SU-DHL-6 (cell line): Measurements from ENCODE around the gene CAMK4.

Experiments
- H2AFZ ChIP-seq: fragments of 200-600 bp; sonication (generic); 2 replicates; pipeline ENCODE4 v1.6.1; 2014; ENCODE audit warnings: low read depth, mild to moderate bottlenecking, moderate library complexity, mixed read lengths, antibody characterized with exemption, low read length; ENCODE audit not compliant: severe bottlenecking
- H3F3A ChIP-seq: fragments of 200-600 bp; shearing (Covaris generic); 2 replicates; pipeline ENCODE4 v1.6.0; 2016; ENCODE audit warnings: antibody characterized with exemption, mild to moderate bottlenecking; ENCODE audit not compliant: insufficient read depth
- H3K27ac ChIP-seq: fragments of 200-600 bp; sonication (generic); 2 replicates; pipeline ENCODE4 v1.5.1; 2016; ENCODE audit warnings: low read depth, mild to moderate bottlenecking, low read length, moderate library complexity, mixed read lengths
- H3K27me3 ChIP-seq: fragments of 200-600 bp; sonication (generic), shearing (Covaris generic); 2 replicates; pipeline ENCODE4 v1.6.0; 2014; ENCODE audit warnings: mild to moderate bottlenecking, low read length
- H3K36me3 ChIP-seq: fragments of 200-600 bp; sonication (generic); 2 replicates; pipeline ENCODE4 v1.6.1; 2014; ENCODE audit warnings: mild to moderate bottlenecking, low read length, mixed read lengths
- H3K4me2 ChIP-seq: fragments of 300-600, 200-600 bp; shearing (Covaris generic), sonication (generic); 2 replicates; pipeline ENCODE4 v1.6.0; 2014; ENCODE audit warnings: low read length, low read depth, mild to moderate bottlenecking; ENCODE audit not compliant: poor library complexity, severe bottlenecking
- H3K4me3 ChIP-seq: fragments of 200-600 bp; sonication (generic); 2 replicates; pipeline ENCODE4 v1.5.1; 2014; ENCODE audit warnings: antibody characterized with exemption, low read length, mild to moderate bottlenecking, mixed read lengths; ENCODE audit not compliant: insufficient read depth, poor library complexity, severe bottlenecking
- H3K79me2 ChIP-seq: fragments of 200-600 bp; sonication (generic); 2 replicates; pipeline ENCODE4 v1.6.1; 2014; ENCODE audit warnings: mild to moderate bottlenecking, low read length, moderate library complexity; ENCODE audit not compliant: insufficient read depth
- H3K9ac ChIP-seq: fragments of 200-600 bp; sonication (generic); 2 replicates; pipeline ENCODE4 v1.7.0; 2014; ENCODE audit warnings: mild to moderate bottlenecking, low read length
- H3K9me2 ChIP-seq: fragments of 200-600 bp; sonication (generic); replicated peaks from 2 replicates; pipeline ENCODE4 v1.6.1; 2014; ENCODE audit warnings: low read length; ENCODE audit not compliant: insufficient read depth
- H3K9me3 ChIP-seq: fragments of 200-600 bp; sonication (generic); 2 replicates; pipeline ENCODE4 v1.6.1; 2014; ENCODE audit warnings: low read length, mixed read lengths; ENCODE audit not compliant: insufficient read depth
- H4K20me1 ChIP-seq: fragments of 200-600 bp; sonication (generic); 2 replicates; pipeline ENCODE4 v1.6.1; 2014; ENCODE audit warnings: low read depth, mild to moderate bottlenecking, antibody characterized with exemption, low read length, moderate library complexity, mixed read lengths
- CTCF ChIP-seq: fragments of 200-600 bp; sonication (generic); IDR thresholded peaks from one replicate; pipeline ENCODE4 v1.5.1; 2017; ENCODE audit warnings: antibody characterized with exemption, mild to moderate bottlenecking, low read length, moderate library complexity; ENCODE audit not compliant: insufficient read depth, poor library complexity, severe bottlenecking
- EZH2phosphoT487 ChIP-seq: fragments of 200-600 bp; sonication (generic), shearing (Covaris generic); conservative IDR thresholded peaks from 2 replicates; pipeline ENCODE4 v1.6.1; 2018; ENCODE audit warnings: mild to moderate bottlenecking, antibody characterized with exemption, low read length, moderate library complexity, mixed read lengths

The CAMK4 gene

DNA sequence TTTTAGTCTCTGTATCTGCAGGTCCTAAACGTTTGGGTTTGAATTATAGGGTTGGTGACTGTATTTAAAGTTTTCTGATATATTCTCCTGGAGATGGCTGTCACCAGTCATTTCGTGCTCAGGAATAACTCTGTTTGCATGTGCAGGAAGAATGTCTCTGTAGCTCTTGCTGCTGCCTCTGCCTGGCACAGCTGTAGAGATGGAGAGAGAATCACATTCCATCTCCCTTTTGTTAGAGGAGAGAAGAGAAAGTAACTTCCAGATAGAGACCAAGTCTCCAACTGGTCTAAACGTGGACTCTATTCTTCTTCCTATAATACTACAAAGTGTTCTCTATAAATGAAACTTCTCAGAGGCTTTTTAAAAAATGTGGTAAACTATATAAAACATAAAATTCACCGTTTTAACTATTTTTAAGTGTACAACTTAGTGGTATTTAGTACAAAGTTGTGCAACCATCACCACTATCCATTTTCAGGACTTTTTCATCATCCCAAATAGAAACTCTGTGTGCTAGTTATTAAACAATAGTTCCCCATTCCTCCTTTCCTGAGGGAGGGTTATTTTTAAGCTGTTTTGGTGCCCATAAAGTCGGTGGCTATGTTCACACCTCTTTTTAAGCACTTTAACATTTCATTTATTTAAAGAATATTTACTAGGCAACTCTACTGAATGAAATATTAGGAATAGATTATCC, 308.9 kb downstream of the CAMK4 start:
- Histone ChIP-seq H3K4me2 (no peak overlapping the region), H3K4me3 (no peak overlapping the region), H3K79me2 (no peaks in the 10 kb centered on the region), H3K9me3 (no peaks in the 10 kb centered on the region), H3K27me3 (no peaks in the 10 kb centered on the region), H3K9me2 (no peaks in the 10 kb centered on the region), H3K36me3 (no peaks in the 10 kb centered on the region), H2AFZ (no peak overlapping the region), H3F3A (no peaks in the 10 kb centered on the region), H4K20me1 (no peaks in the 10 kb centered on the region), H3K27ac (no peak overlapping the region), H3K9ac (no peak overlapping the region)
- TF ChIP-seq EZH2phosphoT487, result no peak
- no peak for TF ChIP-seq CTCF

DNA sequence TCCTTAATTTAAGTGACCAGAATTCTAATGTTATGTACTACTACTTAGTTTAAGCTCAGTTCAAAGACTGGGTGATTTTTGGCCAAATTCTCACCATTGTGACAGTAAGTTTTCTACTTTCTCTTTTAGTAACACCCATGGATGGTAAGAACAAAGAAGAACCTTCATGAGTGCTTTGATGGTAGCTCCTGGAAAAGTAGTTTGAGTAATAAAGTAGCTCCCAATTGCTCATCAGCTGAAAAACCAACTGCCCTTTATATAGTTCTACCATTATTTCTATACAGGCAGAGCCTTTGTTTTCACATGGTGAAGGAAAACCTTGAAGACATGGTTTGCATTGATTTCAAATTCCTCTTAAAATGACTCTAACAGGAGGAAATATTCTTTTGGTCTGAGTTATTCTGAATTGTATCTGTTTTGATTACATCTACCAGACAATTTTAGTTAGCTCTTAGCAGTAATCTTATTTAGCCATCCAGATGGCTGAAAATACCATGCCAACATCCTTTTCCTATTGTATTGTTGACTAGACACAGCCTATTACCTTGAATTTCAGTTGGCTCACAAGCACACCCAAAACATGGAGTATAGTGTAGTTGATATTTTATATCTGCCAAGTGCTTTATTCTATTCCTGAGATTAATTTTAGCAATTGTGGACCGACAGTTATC, 311.8 kb downstream of the CAMK4 start:
- Histone ChIP-seq H3F3A (no peaks in the 10 kb centered on the region), H3K27me3 (no peaks in the 10 kb centered on the region), H2AFZ (no peak overlapping the region), H3K9ac (no peak overlapping the region), H3K36me3 (no peaks in the 10 kb centered on the region), H3K4me2 (no peak overlapping the region), H3K79me2 (no peaks in the 10 kb centered on the region), H3K9me3 (no peaks in the 10 kb centered on the region), H3K9me2 (no peaks in the 10 kb centered on the region), H3K27ac (no peak overlapping the region), H4K20me1 (no peaks in the 10 kb centered on the region), H3K4me3 (no peak overlapping the region)
- TF ChIP-seq CTCF (no peak), EZH2phosphoT487 (no peak)

DNA sequence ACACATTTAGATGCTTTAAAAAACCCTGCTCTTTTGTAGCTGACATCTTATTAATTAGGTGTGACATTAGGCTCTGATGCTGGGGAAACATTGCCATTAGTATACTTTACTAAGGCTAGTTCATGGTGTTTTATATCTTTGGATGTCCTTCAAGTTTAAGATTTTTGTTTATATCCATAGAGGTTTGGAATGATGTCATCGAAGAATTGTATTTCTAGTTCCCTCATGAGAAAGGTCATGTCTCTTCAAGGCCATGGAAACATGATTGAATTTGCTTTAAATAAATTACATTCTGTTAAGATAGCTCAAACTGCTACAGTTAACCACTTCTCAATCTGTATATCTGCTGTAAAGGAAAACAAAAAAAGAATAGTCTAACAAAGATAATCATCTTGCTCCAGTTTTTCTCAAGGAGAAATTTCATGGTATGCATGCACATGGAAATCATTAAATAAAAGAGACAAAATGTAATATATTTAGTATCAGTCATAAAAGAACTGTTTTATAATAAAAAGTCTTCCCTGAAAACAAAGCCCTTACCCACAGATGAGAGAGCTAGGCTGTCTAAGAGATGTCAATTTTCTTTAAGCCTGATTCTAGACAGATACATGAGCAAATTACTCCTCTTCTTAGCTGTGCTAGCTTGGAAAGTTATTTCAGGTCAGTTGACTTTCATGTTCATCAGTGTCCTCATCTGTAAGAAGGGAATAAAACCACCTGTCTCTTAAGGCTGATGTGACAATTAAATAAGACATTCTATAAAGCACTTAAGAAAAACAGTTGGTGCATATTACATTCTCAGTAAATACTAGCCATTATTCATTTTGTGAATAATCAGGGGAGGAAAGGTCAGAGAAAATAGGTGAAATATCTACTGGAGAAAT, 313.2 kb downstream of the CAMK4 start:
- H3K9me3 ChIP-seq, result no peaks in the 10 kb centered on the region

More for the DNA sequence above, 313.2 kb downstream of the CAMK4 start:
- no peak overlapping the region for H3K9ac ChIP-seq
- H3F3A ChIP-seq, result no peaks in the 10 kb centered on the region
- H3K79me2 ChIP-seq, result no peaks in the 10 kb centered on the region
- no peaks in the 10 kb centered on the region for H3K27me3 ChIP-seq
- no peak overlapping the region for H3K4me2 ChIP-seq
- H3K36me3 ChIP-seq, result no peaks in the 10 kb centered on the region
- no peak overlapping the region for H3K4me3 ChIP-seq
- no peak overlapping the region for H2AFZ ChIP-seq
- no peaks in the 10 kb centered on the region for H4K20me1 ChIP-seq
- TF ChIP-seq CTCF (no peak), EZH2phosphoT487 (no peak)
- no peaks in the 10 kb centered on the region for H3K9me2 ChIP-seq
- no peak overlapping the region for H3K27ac ChIP-seq
